ENCODE measurements around the gene ELOVL2. TPM values are rescaled to one million over a fixed set of nuclear protein-coding genes. Genes with fewer than 3 reads are reported as not detected.

The ELOVL2 gene
- total and polyA plus RNA-seq, 8 donors = 0.23 to 1.8 TPM; not detected in 6

DNA sequence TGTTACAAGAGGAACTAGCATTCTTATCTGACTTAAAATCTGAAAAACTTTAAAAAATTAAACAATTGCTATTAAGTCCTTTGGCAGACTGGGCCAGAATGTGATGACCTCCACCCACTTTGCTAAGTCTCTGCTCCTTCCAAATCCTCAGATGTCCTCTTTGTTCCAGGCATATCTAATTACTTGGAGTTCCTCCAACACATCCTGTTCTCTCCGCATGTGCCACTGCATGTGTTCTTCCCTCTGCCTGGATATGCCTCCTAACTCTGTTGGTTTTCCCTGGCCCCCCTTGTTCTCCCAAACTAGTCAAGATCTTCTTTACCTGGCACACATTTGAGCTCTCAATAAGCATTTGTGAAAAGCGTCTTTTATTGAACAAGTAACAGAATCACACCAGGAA lies 23.1 kb downstream of the ELOVL2 start:
- Histone ChIP-seq H3K27ac (no peak overlapping the region), H3K36me3 (no peaks in the 10 kb centered on the region), H3K27me3 (peaks cover 0 to 2% (median 0%) of the 10 kb centered on the region in 3 donors), H3K9me3 (no peaks in the 10 kb centered on the region), H3K4me1 (no peaks in the 10 kb centered on the region), H3K4me3 (no peak overlapping the region)
- no peak for TF ChIP-seq EP300 (IDR thresholded peaks at IDR 0.05)
- TF ChIP-seq, protein P1, sequence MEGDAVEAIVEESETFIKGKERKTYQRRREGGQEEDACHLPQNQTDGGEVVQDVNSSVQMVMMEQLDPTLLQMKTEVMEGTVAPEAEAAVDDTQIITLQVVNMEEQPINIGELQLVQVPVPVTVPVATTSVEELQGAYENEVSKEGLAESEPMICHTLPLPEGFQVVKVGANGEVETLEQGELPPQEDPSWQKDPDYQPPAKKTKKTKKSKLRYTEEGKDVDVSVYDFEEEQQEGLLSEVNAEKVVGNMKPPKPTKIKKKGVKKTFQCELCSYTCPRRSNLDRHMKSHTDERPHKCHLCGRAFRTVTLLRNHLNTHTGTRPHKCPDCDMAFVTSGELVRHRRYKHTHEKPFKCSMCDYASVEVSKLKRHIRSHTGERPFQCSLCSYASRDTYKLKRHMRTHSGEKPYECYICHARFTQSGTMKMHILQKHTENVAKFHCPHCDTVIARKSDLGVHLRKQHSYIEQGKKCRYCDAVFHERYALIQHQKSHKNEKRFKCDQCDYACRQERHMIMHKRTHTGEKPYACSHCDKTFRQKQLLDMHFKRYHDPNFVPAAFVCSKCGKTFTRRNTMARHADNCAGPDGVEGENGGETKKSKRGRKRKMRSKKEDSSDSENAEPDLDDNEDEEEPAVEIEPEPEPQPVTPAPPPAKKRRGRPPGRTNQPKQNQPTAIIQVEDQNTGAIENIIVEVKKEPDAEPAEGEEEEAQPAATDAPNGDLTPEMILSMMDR (IDR thresholded peaks at IDR 0.05) = no peak
- DNase-seq = no peak
- intact Hi-C loops (cut with DNase I; ENCODE audit: low total_unique reads) = no loop called here
- WGBS, 5 donors = 57 to 70% (median 61%) methylated on average over 2 of the region's 2 CpGs

DNA sequence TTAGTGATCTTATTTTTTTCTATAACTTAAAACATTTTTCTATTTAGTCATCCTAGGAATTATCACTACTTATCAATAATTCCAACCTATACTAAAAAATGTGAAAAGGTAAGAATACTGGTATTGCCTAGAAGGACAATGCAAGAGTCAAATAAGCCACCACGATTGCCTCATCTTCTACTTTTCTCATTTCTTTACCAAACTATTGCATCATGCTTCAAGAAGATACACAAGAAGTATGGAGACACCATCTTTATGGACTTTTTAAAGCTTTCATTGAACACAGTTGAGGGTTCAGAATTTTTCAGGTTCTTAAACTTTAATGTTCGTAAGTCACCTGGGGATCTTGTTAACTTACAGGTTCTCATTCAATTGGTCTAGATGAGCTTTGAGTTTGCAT lies 25.9 kb downstream of the ELOVL2 start:
- 80 to 91% (median 83%) methylated on average over 2 of the region's 2 CpGs for WGBS, 5 donors
- no peaks in the 10 kb centered on the region for H3K36me3 ChIP-seq
- H3K4me1 ChIP-seq = no peaks in the 10 kb centered on the region
- TF ChIP-seq, protein P1 (IDR thresholded peaks at IDR 0.05) = no peak
- TF ChIP-seq POLR2AphosphoS5 (IDR thresholded peaks at IDR 0.05) (no peak), POLR2A (IDR thresholded peaks at IDR 0.05) (no peak), EP300 (IDR thresholded peaks at IDR 0.05) (no peak)
- DNase-seq = no peak
- intact Hi-C loops (cut with DNase I; ENCODE audit: low total_unique reads) = no loop called here
- H3K27me3 ChIP-seq = peaks cover 0 to 11% (median 0%) of the 10 kb centered on the region in 3 donors
- H3K9me3 ChIP-seq = no peaks in the 10 kb centered on the region
- H3K4me3 ChIP-seq = no peak overlapping the region
- H3K27ac ChIP-seq = no peak overlapping the region

DNA sequence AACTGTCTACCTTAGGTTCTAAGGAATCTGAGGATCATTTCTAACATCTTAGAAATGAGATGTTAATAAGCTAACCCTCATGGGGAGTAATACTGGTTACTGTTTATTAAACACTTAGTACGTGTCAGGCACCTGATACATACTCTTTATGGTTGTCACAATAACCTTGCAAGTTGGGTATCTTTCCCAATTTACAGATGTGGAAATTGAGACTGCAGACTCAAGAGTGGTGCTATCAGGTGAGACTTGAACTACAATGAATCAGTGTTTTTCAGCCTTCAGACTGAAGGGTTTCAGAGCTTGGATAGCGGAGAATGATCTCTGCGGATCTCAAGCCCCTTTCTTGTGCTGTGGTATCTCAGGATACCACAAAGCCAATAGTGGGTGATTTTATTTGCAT lies 27.0 kb downstream of the ELOVL2 start:
- intact Hi-C loops (cut with DNase I; ENCODE audit: low total_unique reads) = no loop called here
- no peak for DNase-seq
- no peaks in the 10 kb centered on the region for H3K9me3 ChIP-seq
- 90 to 99% (median 92%) methylated on average over 3 of the region's 3 CpGs for WGBS, 5 donors
- H3K27ac ChIP-seq = no peak overlapping the region
- no peaks in the 10 kb centered on the region for H3K36me3 ChIP-seq
- no peak overlapping the region for H3K4me3 ChIP-seq
- TF ChIP-seq POLR2AphosphoS5 (IDR thresholded peaks at IDR 0.05) = no peak
- TF ChIP-seq, protein P1 (IDR thresholded peaks at IDR 0.05) = no peak
- TF ChIP-seq POLR2A (IDR thresholded peaks at IDR 0.05) = no peak
- TF ChIP-seq EP300 (IDR thresholded peaks at IDR 0.05) = no peak
- peaks cover 0 to 11% (median 0%) of the 10 kb centered on the region in 3 donors for H3K27me3 ChIP-seq
- peaks cover 0 to 4% (median 0%) of the 10 kb centered on the region in 4 donors for H3K4me1 ChIP-seq

- H3K4me3 ChIP-seq = no peak overlapping the region
- intact Hi-C loops (cut with DNase I; ENCODE audit: low total_unique reads) = no loop called here
- TF ChIP-seq POLR2AphosphoS5 (IDR thresholded peaks at IDR 0.05) (no peak), POLR2A (IDR thresholded peaks at IDR 0.05) (no peak), EP300 (IDR thresholded peaks at IDR 0.05) (no peak)
- TF ChIP-seq, protein P1 (IDR thresholded peaks at IDR 0.05) = no peak
- H3K4me1 ChIP-seq = peaks cover 0 to 10% (median 0%) of the 10 kb centered on the region in 4 donors
- 46 to 88% (median 80%) methylated on average over 1 of the region's 1 CpG for WGBS, 5 donors
- no peaks in the 10 kb centered on the region for H3K9me3 ChIP-seq
- DNase-seq = no peak
- no peak overlapping the region for H3K27ac ChIP-seq
- no peaks in the 10 kb centered on the region for H3K36me3 ChIP-seq
- peaks cover 0 to 11% (median 0%) of the 10 kb centered on the region in 3 donors for H3K27me3 ChIP-seq
These were observed 27.7 kb downstream of the ELOVL2 start for GRCh38 chr6:11016452-11016851.

Data from stomach (tissue), 9 donors.